ENCODE results near the gene TCFL5. TPM values are rescaled to one million over a fixed set of nuclear protein-coding genes. Genes with fewer than 3 reads are reported as not detected.

TCFL5 gene
- total RNA-seq, 1 experiment from 2014 or later: 9.6 TPM

DNA sequence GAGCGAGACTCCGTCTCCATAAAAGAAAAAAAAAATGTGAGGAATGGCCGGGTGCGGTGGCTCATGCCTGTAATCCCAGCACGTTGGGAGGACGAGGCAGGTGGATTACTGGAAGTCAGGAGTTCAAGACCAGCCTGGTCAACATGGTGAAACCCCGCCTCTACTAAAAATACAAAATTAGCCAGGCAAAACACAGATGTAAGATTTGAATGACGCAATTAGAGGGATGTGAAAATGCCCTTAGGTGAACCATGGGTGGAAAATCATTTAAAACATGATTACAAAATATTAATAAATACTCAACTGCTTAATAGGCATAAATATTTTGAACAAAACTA, 23.9 kb downstream of the TCFL5 start:
- no peak for DNase-seq (ENCODE audit: low read depth)

DNA sequence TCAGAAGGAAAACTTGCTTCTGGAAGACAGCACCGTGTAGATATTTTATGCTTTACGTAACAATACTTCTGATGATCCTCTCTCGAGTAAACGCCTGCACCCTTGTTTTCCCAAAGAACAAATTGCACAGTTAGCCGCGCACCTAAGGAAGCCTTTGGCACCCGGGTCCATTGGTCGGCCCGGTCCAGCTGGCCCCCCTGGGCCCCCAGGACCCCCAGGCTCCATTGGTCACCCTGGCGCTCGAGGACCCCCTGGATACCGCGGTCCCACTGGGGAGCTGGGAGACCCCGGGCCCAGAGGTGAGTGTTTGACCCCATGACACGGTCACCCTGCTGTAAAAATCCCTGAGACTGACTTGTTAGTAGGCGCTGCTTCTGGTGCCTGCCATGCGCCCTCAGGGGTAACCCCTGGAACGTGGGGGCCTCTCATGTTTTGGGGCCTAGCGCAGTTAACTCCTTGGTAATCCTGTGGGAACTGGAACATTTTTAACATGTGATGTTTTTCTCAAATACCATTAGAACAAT, 24.6 kb downstream of the TCFL5 start:
- DNase-seq (ENCODE audit: low read depth): no peak

DNA sequence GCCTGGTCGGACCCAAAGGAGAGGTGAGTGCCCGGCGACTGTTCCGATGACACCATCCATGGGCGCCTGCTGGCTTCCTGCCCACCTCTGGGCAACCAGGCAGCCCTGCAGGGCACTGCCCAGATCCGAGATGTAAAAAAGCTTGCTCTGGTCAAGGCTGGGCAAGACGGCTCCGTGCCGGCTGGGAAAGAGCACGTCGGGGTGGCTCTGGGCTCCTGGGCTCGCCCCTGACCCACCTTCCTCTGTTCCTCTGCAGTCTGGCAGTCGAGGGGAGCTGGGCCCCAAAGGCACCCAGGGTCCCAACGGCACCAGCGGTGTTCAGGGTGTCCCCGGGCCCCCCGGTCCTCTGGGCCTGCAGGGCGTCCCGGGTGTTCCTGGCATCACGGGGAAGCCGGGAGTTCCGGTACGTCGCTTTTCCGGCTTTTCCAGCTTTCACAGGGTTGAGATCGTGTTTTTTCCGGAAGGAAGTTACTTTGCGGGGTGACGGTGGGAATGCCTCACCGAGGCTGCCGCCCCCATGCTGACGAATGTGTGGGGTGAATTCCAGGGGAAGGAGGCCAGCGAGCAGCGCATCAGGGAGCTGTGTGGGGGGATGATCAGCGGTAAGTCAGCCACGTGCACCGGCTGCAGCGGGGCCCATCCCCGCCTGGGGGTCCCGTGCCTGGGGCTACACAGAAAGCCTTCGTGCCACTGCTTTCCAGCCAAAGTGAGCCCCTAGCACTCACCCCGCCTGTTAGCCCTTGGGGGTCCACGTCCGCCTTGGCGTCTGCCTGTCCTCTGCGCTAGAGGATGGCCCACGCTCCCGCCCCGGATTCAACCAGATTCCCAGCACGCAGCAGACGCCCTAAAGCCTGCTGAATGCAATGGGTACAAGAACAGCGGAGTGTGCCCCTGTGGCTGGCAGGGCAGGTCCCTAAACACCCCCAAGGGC, 25.4 kb downstream of the TCFL5 start:
- DNase-seq (ENCODE audit: low read depth): no peak

DNA sequence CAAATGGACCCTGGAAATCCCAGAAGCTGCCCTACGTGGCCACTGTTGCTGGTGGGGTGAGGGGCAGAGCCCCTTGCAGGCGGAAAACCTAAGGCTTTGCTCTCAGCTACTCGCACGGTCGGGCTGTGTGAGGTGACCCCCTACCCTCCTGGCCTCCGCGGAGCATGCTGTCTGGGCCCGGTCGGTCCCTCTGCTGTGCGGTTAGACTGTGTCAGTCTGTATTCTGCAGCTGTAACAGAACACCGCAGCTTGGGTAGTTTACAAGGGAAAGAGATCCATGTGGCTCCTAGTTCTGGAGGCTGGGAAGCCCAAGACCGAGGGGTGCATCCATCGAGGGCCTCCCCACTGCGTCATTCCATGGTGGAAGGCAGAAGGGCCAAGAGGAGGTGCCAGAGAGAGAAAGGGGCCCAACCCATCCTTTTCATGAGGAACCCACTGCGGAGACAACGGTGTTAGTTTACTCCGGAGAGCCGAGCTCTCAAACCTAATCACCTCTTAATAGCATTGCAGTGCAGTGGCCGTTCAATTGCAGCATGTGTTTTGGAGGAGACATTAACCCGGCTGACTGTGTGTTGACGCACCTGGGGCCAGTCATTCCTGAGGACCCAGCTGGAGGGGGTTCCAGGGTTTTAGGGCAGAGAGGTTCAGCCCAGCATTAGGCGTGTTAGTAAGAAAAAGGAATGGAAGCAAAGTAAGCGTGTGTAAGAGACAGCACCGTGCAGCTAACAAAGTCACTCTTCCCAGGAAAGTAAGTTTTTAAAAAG, 26.5 kb downstream of the TCFL5 start:
- DNase-seq (ENCODE audit: low read depth): no peak

DNA sequence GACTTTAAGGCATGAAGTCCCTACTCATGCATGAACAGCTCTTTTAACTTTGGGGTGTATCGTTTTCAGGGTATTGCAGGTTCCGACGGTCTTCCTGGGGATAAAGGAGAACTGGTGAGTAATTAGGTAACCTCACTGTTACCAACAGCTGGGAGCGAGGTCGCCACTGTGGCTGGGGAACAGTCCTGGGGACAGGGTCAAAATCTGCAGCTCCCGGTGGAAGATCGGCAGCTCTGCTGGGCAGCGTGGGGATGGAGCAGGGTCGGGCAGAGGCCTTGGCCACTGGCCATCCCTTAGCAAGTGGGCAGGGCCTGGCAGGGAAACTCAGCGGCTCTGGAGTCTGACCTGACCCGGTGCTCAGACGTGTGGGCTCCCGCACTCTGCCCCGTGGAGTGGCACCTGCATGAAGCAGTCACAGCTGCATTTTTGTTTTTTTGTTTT, 28.7 kb downstream of the TCFL5 start:
- no peak for DNase-seq (ENCODE audit: low read depth)

DNA sequence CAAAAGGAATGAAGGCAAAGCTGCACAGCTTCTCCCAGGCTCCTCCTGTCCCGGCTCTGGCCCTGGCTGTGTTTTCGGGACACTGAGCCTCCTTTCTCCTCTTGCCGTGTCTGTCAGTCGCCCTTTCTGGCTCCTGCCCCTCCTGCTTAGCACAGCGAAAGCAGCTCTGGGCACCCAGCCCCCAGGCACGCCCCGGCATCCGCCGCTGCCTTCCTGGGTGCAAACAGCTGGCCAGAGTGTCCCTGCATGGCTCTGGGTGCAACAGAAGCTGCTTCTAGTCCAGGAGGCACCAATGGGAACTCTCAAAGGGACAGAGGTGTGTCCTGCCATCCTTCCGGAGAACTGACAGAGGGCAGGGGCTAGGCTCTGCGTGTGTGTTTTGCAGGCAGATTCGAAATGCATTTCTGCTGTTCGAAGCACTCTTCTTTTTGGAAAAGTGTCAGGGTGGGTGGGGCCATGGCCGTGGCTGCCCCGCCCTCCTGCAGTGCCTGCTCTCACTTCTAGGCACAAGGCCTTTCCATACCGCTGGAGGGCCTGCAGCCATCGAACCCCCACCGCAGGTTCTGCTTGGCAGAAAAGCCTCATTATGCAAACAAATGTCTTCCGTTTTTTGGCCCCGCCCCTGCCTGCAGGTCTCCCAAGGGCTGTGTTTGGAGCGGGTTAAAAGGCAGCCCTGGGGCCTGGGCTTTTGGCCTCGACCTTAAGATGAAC, 29.3 kb downstream of the TCFL5 start:
- DNase-seq (ENCODE audit: low read depth): no peak

DNA sequence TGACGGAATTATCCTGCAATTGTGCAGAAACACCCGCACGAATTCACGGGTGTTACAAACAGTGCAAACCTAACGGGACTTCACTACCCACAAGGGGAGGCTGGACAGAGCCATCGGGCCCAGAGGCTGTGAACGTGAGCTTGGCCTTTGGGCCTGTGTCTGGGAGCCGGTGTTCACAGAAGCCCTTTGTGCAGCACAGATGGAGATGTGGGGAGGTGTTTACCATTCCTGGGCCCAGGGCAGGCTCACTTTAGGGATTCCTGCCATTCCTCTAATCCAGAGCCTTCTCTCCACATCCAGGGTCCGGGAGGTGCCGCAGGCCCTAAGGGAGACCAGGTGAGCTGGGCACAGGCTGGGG, 29.8 kb downstream of the TCFL5 start:
- no peak for DNase-seq (ENCODE audit: low read depth)

DNA sequence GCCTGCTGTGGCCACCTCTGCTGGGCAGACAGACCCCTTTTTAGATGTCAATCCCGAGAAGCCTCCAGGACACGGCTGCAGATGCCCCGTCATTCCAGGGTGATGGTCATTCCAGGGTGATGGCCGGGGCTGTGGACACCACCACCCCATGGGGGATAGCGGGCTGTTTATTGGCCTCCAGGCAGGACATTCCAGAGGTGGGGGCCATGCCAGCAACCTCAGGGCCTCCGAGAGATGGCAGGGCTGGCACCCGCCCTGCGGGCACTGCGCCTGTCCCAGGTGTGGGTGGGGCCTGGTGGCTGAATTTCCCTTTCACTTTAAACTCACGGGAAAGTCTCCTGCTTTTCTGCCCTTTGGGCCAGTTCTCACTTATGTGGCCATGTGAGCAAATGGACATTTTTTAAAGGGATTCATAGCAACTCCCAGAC, 30.2 kb downstream of the TCFL5 start:
- DNase-seq (ENCODE audit: low read depth): no peak

DNA sequence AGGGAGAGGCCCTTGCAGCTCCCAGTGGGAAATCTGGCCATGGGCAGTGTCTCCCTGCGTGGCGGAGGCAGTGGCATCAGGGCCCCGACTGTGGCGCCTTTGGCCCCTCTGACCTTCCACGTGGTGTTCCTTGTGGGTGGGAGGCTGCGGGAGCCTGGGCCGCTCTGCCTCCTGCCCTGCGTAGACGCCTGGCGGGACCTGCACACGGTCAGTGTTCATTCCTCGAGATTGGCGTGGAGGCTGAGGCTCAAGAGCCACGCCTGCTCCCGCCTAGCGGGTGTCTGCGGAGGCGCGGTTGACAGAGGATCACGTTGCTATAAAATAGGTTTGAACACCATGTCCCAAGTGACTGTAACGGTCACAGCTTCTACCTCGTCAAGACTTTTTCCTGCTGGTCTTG, 30.8 kb downstream of the TCFL5 start:
- DNase-seq (ENCODE audit: low read depth): no peak

DNA sequence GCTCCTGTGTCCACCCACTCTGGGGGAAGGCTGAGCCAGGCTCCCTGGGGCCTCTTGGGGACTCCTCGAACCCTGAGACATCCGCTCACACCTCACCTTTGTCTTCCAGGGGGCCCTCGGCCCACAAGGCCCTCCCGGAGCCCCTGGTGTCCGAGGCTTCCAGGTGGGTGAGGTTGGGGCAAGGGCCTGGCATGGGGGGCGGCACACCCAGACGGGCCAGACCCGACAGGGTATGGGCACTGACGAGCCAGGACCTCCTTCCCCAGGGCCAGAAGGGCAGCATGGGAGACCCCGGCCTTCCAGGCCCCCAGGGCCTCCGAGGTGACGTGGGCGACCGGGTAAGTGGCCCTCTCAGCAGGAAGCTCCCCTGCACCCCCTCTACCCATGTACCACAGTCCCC, 31.4 kb downstream of the TCFL5 start:
- no peak for DNase-seq (ENCODE audit: low read depth)

DNA sequence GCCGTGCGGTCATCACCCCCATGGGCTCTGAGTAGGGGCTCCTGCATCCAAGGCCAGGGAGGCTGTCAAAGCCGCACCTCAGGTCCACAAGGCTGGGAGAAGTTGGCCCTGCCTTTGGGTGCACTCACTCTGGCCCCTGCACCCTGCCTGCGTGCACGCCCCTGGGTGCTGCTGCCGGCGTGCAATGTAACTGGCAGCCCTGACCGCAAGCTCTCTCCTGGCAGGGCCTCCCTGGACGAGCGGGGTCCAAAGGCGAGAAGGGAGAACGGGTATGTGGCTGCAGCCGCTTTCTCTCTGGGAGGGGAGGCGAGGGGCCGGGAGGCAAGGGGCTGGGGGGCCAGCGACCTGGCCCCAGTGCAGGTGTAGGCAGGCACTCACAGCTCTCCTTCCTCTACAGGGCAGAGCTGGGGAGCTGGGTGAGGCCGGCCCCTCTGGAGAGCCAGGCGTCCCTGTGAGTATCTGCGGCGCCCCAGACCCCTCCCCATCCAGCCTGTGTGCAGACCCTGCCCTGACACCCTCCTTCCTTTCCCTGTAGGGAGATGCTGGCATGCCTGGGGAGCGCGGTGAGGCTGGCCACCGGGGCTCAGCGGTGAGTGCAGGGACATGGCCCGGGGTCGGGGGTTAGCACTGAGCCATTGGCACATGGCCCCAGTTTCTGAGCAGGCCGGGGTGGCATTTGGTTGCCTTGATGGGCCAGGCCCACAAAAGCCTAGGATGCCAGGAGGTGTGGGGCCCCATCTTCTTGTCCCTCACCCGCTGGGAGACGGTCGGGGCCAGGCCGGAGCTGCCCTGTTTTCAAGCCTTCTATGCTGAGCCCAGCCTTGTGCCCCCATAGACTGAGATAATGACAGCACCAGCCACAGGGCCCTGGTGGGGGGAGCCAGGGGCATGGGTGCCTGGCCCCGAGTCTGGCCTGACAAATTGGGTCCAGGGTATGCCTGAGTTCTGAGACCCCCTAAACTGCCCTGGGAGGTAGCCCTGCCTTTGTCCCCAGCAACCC, 32.1 kb downstream of the TCFL5 start:
- DNase-seq (ENCODE audit: low read depth): no peak

DNA sequence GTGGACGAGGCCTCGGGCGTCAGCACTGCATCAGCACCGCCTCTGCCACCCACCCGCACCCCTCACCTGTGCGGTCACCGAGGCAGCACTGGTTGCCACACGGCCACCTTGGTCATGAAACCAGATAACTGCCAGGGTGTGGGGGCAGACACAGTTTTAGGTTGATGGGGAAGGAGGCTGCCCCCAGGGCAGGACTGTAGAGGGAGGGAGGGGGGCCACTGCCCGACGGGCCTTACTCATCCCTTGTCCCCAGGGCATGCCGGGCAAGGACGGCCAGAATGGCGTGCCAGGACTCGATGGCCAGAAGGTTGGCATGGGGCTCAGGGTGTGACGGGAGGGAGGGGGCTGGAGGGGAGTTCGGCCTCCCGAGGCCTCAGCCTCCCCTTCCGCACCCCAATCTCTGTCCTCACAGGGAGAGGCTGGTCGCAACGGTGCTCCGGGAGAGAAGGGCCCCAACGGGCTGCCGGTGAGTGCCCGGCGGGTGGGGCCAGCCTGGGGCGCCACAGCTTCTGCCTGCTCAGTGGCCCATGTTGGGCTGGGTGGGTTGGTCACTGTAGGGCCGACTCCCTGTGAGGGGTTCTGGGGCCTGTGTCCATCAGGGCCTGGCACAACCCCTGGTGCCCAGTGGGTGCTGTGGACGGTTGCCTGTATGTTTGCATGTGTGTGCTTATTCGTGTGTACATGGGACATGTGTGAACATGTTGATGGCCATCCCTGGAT, 33.0 kb downstream of the TCFL5 start:
- no peak for DNase-seq (ENCODE audit: low read depth)

DNA sequence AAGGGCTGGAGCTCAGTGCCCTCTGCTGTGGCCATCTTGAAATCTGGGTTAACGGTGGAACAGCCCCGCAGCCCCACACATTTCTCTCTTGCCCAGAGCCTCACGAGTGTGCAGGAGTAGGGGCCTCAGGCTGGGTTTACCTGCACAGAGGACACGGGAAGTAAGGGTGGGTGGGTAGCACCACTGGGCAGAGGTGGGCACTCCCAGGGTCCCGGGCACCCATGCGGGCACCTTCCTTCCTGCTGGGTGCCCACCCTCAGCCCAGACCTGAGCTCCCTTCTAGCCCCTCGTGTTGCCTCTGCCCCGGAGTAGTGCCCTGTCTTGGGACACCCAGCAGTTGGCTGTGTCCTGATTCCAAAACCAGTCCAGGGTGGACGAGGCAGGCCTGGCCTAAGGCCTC, 33.6 kb downstream of the TCFL5 start:
- DNase-seq (ENCODE audit: low read depth): no peak

DNA sequence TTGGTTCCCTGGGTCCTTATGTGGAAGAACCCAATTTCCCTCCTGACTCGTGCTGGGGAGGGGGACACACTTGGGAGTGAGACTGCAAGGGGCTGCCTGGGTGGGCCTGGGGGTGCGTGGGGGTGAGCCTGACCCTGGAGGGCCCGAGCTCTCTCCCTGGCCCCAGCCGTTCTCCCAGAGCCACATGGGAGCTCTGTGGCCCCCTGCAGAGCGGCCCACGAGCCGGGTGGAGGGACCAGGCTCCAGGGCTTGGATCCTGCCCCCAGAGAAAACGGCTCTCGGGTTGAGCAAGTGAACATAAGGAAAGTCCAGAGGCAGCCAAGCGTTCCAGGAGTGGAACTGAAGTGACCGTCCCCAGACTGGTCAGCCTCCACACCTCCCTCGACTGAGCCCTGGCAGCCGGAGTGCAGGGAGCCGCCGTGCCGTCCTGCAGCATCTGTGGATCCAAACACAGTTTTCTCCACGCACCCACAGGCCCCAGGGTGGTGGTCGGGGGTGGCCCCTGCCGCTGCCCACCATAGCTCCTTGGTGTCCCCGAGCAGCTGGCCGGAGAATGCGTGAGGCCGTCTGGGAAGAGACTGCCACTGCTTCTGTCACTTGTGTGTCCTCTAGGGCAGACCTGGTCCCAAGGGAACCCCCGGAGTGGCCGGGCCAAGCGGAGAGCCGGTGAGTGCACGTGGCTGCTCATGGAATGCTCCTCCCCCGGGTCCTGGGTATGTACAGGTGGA, 34.1 kb downstream of the TCFL5 start:
- DNase-seq (ENCODE audit: low read depth): no peak

DNA sequence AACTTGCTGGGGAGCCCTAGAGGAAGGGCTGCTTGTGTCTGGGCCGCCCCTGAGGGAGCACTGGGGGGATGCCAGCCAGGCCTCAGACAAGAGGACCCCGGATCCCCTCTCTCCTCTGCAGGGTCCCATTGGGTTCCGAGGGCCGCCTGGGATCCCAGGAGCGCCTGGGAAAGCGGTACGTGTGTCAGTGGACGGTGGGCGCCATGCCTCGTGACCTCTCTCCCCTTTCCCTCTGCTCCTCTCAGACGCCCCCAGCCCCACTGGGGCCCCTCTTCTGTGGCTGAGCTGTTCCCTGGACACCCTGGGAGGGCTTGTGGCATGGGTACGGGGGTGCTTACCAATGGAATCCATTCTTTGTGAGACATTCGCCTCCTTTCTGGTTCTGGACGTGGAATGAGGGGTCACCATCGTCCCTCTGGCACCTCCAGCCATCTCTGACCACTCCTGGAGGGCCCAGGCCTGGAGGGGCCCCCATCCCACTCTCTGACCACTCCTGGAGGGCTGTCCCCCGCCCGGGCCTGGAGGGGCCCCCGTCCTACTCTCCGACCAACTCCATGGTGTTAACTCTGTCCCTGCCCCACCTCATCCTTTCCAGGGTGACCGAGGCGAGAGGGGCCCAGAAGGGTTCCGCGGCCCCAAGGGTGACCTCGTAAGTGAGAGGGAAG, 34.8 kb downstream of the TCFL5 start:
- no peak for DNase-seq (ENCODE audit: low read depth)

DNA sequence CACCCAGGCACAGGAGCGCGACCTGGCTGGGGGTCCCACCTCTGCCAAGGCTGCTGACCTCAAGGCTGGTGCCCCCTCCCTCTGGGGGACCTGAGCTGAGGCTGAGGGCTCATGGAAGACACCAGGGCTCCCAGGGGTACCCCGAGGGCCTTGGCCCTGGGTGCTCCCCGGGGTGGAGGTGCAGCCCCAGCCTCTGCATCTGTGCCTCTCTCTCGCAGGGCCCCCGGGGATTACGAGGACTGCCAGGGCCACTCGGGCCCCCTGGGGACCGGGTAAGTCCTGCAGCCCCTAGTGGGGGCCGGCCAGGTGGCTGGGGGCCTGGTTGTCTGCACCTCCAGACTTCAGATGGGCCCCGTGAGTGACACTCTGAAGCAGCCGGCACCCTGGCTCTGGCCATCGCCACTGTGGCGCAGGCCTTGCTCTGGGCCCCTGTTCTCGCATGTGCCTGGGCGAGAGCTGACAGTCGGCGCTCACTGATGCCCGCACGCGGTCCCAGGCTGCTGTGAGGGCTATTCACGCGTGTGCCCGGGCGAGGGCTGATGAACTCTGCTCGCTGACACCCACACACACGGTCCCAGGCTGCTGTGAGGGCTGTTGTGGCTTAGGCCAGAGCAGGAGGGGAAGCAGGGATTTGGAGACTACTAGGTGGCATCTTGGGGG, 35.5 kb downstream of the TCFL5 start:
- DNase-seq (ENCODE audit: low read depth): no peak

DNA sequence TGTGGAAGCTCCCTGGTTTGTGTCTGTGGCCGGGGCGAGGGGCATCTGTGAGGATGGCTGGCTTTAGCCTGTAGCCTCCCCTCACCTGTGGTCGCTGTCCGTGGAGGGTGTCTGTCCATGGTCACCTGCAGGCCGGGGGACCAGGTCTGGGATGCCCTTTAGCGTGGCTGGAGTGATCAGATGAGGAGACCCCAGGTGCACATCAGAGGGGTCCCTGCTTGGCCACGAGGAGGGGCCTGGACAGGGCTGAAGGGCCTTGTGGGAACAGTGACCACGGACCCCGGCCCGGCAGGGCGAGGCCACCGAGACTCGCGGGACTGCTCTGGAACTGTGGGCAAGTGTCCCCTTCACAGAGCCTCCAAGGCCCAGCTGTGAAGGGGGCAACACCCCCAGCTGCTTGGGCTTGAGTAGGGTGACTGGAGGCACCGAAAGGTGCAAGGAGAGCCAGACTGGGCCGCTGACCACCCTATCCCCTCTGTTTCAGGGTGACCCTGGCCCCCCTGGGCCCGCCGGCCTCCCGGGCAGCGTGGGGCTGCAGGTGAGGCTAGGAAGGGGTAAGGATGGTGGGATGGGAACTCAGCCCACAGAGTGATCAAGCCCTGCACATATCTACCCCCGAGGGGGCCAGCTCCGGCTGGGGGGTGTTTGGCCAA, 36.2 kb downstream of the TCFL5 start:
- DNase-seq (ENCODE audit: low read depth): no peak
